ENCODE results near the gene THOC5. TPM values are rescaled to one million over a fixed set of nuclear protein-coding genes. Genes with fewer than 3 reads are reported as not detected.
A peak's percentile ranks its signal among the peaks of the same experiment; 100 is the strongest.
"Not testable (repeated sequence)": the region's sequence is repeated elsewhere in the genome, so short reads cannot be mapped to it uniquely, and the experiment has no call there.

The THOC5 gene
- total RNA-seq, 3 donors from 2014 or later (not counting 1 experiment from before 2014, with no cell fraction given): 42.4 to 62.5 (median 52.6) TPM

DNA sequence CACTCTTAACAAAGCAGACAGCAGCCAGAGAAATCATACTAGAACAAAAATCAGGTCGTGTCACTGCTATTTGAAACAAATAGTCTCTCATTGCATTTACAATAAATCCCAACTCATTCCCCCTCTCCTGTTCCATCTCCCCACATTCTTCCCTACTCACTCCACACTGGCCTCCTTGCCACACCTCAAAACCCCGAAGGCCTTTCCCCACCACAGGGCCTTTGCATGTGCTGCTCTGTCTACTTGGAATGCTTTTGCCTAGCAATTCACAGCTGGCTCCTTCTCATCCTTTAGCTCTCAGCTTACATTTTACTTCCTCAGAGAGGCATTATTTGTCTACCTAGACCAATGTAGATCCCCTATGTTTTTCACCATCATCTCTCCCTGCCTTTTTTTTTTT is 6.3 kb upstream of the THOC5 start:
- DNase-seq (no peak), ATAC-seq (no peak)
- no peaks in the 10 kb centered on the region for H3K27me3 Mint-ChIP-seq (ENCODE audit: low read depth in 2 of 2)
- WGBS (ENCODE audit: insufficient coverage): 98% methylated on average over 2 of the region's 2 CpGs
- Histone ChIP-seq H3K27ac (ENCODE audit: low read length) (no peak overlapping the region), H3K27me3 (ENCODE audit: control insufficient read depth, insufficient read depth, low read length) (no peaks in the 10 kb centered on the region), H3K4me1 (ENCODE audit: control insufficient read depth, insufficient read depth, low read length) (no peaks in the 10 kb centered on the region), H3K36me3 (ENCODE audit: control insufficient read depth, insufficient read depth, low read length) (peaks cover 23% of the 10 kb centered on the region), H3K4me3 (ENCODE audit: low read length) (no peak overlapping the region), H3K9me3 (ENCODE audit: control insufficient read depth, insufficient read depth, low read length) (no peaks in the 10 kb centered on the region)
- no peak overlapping the region for H3K4me3 Mint-ChIP-seq
- intact Hi-C loops (cut with micrococcal nuclease): no loop called here
- H3K27ac Mint-ChIP-seq: no peak overlapping the region
- no peaks in the 10 kb centered on the region for H3K9me3 Mint-ChIP-seq
- H3K4me1 Mint-ChIP-seq: no peaks in the 10 kb centered on the region
- TF ChIP-seq, protein P1, sequence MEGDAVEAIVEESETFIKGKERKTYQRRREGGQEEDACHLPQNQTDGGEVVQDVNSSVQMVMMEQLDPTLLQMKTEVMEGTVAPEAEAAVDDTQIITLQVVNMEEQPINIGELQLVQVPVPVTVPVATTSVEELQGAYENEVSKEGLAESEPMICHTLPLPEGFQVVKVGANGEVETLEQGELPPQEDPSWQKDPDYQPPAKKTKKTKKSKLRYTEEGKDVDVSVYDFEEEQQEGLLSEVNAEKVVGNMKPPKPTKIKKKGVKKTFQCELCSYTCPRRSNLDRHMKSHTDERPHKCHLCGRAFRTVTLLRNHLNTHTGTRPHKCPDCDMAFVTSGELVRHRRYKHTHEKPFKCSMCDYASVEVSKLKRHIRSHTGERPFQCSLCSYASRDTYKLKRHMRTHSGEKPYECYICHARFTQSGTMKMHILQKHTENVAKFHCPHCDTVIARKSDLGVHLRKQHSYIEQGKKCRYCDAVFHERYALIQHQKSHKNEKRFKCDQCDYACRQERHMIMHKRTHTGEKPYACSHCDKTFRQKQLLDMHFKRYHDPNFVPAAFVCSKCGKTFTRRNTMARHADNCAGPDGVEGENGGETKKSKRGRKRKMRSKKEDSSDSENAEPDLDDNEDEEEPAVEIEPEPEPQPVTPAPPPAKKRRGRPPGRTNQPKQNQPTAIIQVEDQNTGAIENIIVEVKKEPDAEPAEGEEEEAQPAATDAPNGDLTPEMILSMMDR (IDR thresholded peaks at IDR 0.05): no peak
- H3K36me3 Mint-ChIP-seq: peaks cover 8% of the 10 kb centered on the region

DNA sequence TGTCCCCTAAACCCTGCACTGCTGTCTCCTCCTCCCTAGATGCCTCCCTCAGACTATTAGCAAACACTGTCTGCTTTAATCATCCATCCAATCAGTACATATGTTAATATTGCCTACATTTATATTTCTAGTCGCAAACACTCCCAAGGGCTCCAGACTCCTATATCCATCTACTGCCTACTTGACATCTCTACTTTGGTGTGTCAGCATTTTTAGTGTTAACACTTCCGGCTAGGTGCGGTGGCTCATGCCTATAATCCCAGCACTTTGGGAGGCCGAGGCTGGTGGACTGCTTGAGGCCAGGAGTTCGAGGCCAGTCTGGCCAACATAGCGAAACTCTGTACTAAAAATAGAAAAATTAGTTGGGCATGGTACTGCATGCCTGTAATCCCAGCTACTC is 5.5 kb upstream of the THOC5 start:
- WGBS (ENCODE audit: insufficient coverage): over 99% methylated on average over 6 of the region's 6 CpGs
- ATAC-seq (no peak), DNase-seq (no peak)
- Mint-ChIP-seq H3K4me1 (no peaks in the 10 kb centered on the region), H3K36me3 (peaks cover 8% of the 10 kb centered on the region), H3K4me3 (no peak overlapping the region), H3K27me3 (ENCODE audit: low read depth in 2 of 2) (no peaks in the 10 kb centered on the region), H3K9me3 (no peaks in the 10 kb centered on the region), H3K27ac (no peak overlapping the region)
- no peaks in the 10 kb centered on the region for H3K9me3 ChIP-seq (ENCODE audit: control insufficient read depth, insufficient read depth, low read length)
- H3K27me3 ChIP-seq (ENCODE audit: control insufficient read depth, insufficient read depth, low read length): no peaks in the 10 kb centered on the region
- H3K36me3 ChIP-seq (ENCODE audit: control insufficient read depth, insufficient read depth, low read length): peaks cover 22% of the 10 kb centered on the region
- no peak overlapping the region for H3K27ac ChIP-seq (ENCODE audit: low read length)
- peaks cover 6% of the 10 kb centered on the region for H3K4me1 ChIP-seq (ENCODE audit: control insufficient read depth, insufficient read depth, low read length)
- TF ChIP-seq, protein P1 (IDR thresholded peaks at IDR 0.05): no peak
- no peak overlapping the region for H3K4me3 ChIP-seq (ENCODE audit: low read length)
- intact Hi-C loops (cut with micrococcal nuclease): no loop called here

DNA sequence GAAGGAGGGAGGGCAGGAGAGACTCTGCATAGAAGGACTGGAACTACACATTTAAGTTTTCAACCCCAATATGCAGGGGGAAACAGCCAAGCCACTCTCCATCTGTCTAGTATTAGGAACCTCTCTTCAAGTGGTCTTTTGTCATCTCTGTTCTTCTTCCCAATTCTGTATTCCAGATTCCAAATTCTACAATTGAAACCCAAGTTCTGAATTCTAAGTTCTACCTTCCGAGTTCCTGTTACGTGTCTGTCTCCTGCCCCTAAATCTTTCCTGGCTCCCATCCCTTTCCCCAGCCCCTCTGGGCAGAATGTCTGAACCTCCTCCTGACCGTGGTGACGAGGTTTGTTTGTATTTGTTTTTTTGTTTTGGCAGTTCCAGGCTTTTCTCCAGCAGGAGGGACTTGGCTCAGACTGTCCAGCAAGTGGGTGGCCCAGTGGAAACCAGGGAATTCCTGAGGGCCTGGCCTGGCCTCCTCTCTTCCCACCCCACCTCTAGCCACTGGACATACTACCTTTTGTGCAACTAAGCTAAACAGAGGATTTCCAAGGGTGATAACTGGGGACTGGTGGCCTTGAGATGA is 1.6 kb upstream of the THOC5 start:
- Histone ChIP-seq H3K27ac (ENCODE audit: low read length) (no peak overlapping the region), H3K36me3 (ENCODE audit: control insufficient read depth, insufficient read depth, low read length) (peaks cover 5% of the 10 kb centered on the region), H3K4me3 (ENCODE audit: low read length) (no peak overlapping the region), H3K4me1 (ENCODE audit: control insufficient read depth, insufficient read depth, low read length) (peaks cover 16% of the 10 kb centered on the region), H3K9me3 (ENCODE audit: control insufficient read depth, insufficient read depth, low read length) (no peaks in the 10 kb centered on the region), H3K27me3 (ENCODE audit: control insufficient read depth, insufficient read depth, low read length) (no peaks in the 10 kb centered on the region)
- DNase-seq (no peak), ATAC-seq (no peak)
- peaks cover 13 to 14% of the 10 kb centered on the region in 2 donors for H3K4me1 Mint-ChIP-seq
- intact Hi-C loops (cut with micrococcal nuclease): no loop called here
- TF ChIP-seq, protein P1 (IDR thresholded peaks at IDR 0.05): no peak
- H3K4me3 Mint-ChIP-seq: peak overlapping the region; percentile 31
- peaks cover 8% of the 10 kb centered on the region for H3K36me3 Mint-ChIP-seq
- WGBS (ENCODE audit: insufficient coverage): 96% methylated on average over 2 of the region's 4 CpGs
- H3K27ac Mint-ChIP-seq: peak overlapping the region in 1 of 2 donors; percentile 96
- no peaks in the 10 kb centered on the region for H3K27me3 Mint-ChIP-seq (ENCODE audit: low read depth in 2 of 2)
- no peaks in the 10 kb centered on the region for H3K9me3 Mint-ChIP-seq

DNA sequence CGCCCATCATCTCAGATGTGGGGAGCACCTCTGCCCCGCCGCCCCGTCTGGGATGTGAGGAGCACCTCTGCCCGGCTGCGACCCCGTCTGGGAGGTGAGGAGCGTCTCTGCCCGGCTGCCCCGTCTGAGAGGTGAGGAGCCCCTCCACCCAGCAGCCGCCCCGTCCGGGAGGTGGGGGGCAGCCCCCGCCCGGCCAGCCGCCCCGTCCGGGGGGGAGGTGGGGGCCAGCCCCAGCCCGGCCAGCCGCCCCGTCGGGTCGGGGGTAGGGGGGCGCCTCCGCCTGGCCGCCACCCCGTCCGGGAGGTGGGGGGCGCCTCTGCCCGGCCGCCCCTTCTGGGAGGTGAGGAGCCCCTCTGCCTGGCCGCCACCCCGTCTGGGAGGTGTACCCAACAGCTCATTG is 1.2 kb downstream of the THOC5 start:
- Mint-ChIP-seq H3K4me3 (peak overlapping the region; percentile 90), H3K27ac (peak overlapping the region in 1 of 2 donors; percentile 96), H3K4me1 (peaks cover 14 to 23% of the 10 kb centered on the region in 2 donors)
- H3K27me3 ChIP-seq (ENCODE audit: control insufficient read depth, insufficient read depth, low read length); H3K9me3 ChIP-seq (ENCODE audit: control insufficient read depth, insufficient read depth, low read length); H3K27ac ChIP-seq (ENCODE audit: low read length); H3K36me3 Mint-ChIP-seq; ATAC-seq; H3K27me3 Mint-ChIP-seq (ENCODE audit: low read depth in 2 of 2); intact Hi-C loops (cut with micrococcal nuclease); H3K9me3 Mint-ChIP-seq; H3K4me3 ChIP-seq (ENCODE audit: low read length); DNase-seq: not testable (repeated sequence)
- peaks cover 18% of the 10 kb centered on the region for H3K36me3 ChIP-seq (ENCODE audit: control insufficient read depth, insufficient read depth, low read length)
- peaks cover 16% of the 10 kb centered on the region for H3K4me1 ChIP-seq (ENCODE audit: control insufficient read depth, insufficient read depth, low read length)
- 95% methylated on average over 33 of the region's 33 CpGs for WGBS (ENCODE audit: insufficient coverage)

Measured in natural killer cell (primary cell).